ENCODE measurements around the gene CHRNA9. TPM values are rescaled to one million over a fixed set of nuclear protein-coding genes. Genes with fewer than 3 reads are reported as not detected.

The CHRNA9 gene
- total and polyA plus RNA-seq, 2 of the 13 experiments (the other 11 are each of a cell fraction or from before 2014, with no cell fraction given) = not detected

- TF ChIP-seq, protein P1, sequence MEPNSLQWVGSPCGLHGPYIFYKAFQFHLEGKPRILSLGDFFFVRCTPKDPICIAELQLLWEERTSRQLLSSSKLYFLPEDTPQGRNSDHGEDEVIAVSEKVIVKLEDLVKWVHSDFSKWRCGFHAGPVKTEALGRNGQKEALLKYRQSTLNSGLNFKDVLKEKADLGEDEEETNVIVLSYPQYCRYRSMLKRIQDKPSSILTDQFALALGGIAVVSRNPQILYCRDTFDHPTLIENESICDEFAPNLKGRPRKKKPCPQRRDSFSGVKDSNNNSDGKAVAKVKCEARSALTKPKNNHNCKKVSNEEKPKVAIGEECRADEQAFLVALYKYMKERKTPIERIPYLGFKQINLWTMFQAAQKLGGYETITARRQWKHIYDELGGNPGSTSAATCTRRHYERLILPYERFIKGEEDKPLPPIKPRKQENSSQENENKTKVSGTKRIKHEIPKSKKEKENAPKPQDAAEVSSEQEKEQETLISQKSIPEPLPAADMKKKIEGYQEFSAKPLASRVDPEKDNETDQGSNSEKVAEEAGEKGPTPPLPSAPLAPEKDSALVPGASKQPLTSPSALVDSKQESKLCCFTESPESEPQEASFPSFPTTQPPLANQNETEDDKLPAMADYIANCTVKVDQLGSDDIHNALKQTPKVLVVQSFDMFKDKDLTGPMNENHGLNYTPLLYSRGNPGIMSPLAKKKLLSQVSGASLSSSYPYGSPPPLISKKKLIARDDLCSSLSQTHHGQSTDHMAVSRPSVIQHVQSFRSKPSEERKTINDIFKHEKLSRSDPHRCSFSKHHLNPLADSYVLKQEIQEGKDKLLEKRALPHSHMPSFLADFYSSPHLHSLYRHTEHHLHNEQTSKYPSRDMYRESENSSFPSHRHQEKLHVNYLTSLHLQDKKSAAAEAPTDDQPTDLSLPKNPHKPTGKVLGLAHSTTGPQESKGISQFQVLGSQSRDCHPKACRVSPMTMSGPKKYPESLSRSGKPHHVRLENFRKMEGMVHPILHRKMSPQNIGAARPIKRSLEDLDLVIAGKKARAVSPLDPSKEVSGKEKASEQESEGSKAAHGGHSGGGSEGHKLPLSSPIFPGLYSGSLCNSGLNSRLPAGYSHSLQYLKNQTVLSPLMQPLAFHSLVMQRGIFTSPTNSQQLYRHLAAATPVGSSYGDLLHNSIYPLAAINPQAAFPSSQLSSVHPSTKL (CRISPR knock-in tag; IDR thresholded peaks at IDR 0.05) = 0 out of 2 replicates have a peak, but pooled peaks have one; percentile 25
Observed at GRCh38 chr4:40367451-40367850, 32.3 kb downstream of the CHRNA9 start (continued).

GRCh38 chr4:40369437-40370274 lies 34.5 kb downstream of the CHRNA9 start:
- Histone ChIP-seq H3K27me3 (ENCODE audit: control insufficient read depth in 1 of 2, insufficient read depth in 2 of 2, low read length in 2 of 2) (no peaks in the 10 kb centered on the region; a peak in 1 of 5 replicates), H3K79me2 (ENCODE audit: insufficient read depth, low read length) (no peaks in the 10 kb centered on the region), H4K20me1 (ENCODE audit: insufficient read depth, low read length) (no peaks in the 10 kb centered on the region), H2AFZ (ENCODE audit: low read length) (no peak overlapping the region), H3K4me2 (ENCODE audit: low read depth, low read length) (peak overlapping the region; percentile 5; the same call in 1 of the 2 replicates), H3K4me3 (replicated peaks in 1 of 3; ENCODE audit: insufficient read depth in 1 of 3, low read depth in 2 of 3, low read length in 3 of 3) (no peak overlapping the region), H3K9ac (ENCODE audit: insufficient read depth, low read depth, low read length) (no peak overlapping the region), H3K4me1 (ENCODE audit: insufficient read depth, low read length) (peaks cover 35% of the 10 kb centered on the region), H3K9me3 (ENCODE audit: low read length) (no peaks in the 10 kb centered on the region), H3K27ac (ENCODE audit: extremely low read length, insufficient read depth, low read length) (no peak overlapping the region), H3K36me3 (replicated peaks in 1 of 2; ENCODE audit: control insufficient read depth in 1 of 2, insufficient read depth in 2 of 2, low read length in 2 of 2) (no peaks in the 10 kb centered on the region)
- intact Hi-C loops (cut with micrococcal nuclease; ENCODE audit: unreplicated experiment) = no loop called here
- ChIA-PET POLR2A (interaction anchor here (0.9 to 1.0 kb wide), 3 partner anchors 35 to 146 kb away, joined by 3 to 4 read pairs (median 3); no protein-coding TSS in a partner anchor), CTCF (ENCODE audit: low intra/inter-chr PET ratio, low total read pairs) (no interaction called here)
- ATAC-seq (peak; percentile 69), FAIRE-seq (no peak), DNase-seq (ENCODE audit: low spot score) (peak; percentile 47)
- BruUV-seq (replicated peaks) = no TSS peak
- in situ Hi-C loops (cut with HindIII; ENCODE audit: extremely low pct_ligation_motif_present, low pct_unique_long_range_greater_than_20kb) = no loop called here
- 6% methylated on average over 3 of the region's 3 CpGs for WGBS (ENCODE audit: low lambda C conversion rate)
- TF ChIP-seq CTCF (CRISPR knock-in tag; IDR thresholded peaks at IDR 0.05) (peak; percentile 46), HES4 (CRISPR knock-in tag; IDR thresholded peaks at IDR 0.05; ENCODE audit: borderline replicate concordance) (no peak), KAT7 (CRISPR knock-in tag; IDR thresholded peaks at IDR 0.05; ENCODE audit: borderline replicate concordance) (no peak), PAXIP1 (CRISPR knock-in tag; conservative IDR thresholded peaks at IDR 0.05) (peak; percentile 33; the same call in 1 of the 2 replicates), ELF1 (CRISPR knock-in tag; IDR thresholded peaks at IDR 0.05) (no peak), ZFP1 (CRISPR knock-in tag; IDR thresholded peaks at IDR 0.05) (no peak), ZNF776 (CRISPR knock-in tag; IDR thresholded peaks at IDR 0.05) (no peak), ZNF225 (CRISPR knock-in tag; IDR thresholded peaks at IDR 0.05) (no peak), NCOR1 (IDR thresholded peaks at IDR 0.05; ENCODE audit: borderline replicate concordance, low read length) (peak; percentile 88)
- TF ChIP-seq, protein P2, sequence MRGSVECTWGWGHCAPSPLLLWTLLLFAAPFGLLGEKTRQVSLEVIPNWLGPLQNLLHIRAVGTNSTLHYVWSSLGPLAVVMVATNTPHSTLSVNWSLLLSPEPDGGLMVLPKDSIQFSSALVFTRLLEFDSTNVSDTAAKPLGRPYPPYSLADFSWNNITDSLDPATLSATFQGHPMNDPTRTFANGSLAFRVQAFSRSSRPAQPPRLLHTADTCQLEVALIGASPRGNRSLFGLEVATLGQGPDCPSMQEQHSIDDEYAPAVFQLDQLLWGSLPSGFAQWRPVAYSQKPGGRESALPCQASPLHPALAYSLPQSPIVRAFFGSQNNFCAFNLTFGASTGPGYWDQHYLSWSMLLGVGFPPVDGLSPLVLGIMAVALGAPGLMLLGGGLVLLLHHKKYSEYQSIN (CRISPR knock-in tag; IDR thresholded peaks at IDR 0.05; ENCODE audit: borderline replicate concordance) = no peak
